ENCODE data around the gene CCR6. TPM values are rescaled to one million over a fixed set of nuclear protein-coding genes. Genes with fewer than 3 reads are reported as not detected.

The CCR6 gene
- total and polyA plus RNA-seq, 2 of the 13 experiments (the other 11 are each of a cell fraction or from before 2014, with no cell fraction given) = 4.5 to 8.7 TPM

GRCh38 chr6:167090171-167090570, 32.7 kb upstream of the CCR6 start:
- 78% methylated on average over 4 of the region's 4 CpGs for WGBS (ENCODE audit: low lambda C conversion rate)

More at GRCh38 chr6:167090171-167090570, 32.7 kb upstream of the CCR6 start:
- ChIA-PET POLR2A (no interaction called here), CTCF (ENCODE audit: low intra/inter-chr PET ratio, low total read pairs) (no interaction called here)
- Histone ChIP-seq H3K9me3 (ENCODE audit: low read length) (peaks cover 16% of the 10 kb centered on the region; the same call in 1 of the 2 replicates), H3K4me2 (ENCODE audit: low read depth, low read length) (no peak overlapping the region), H3K27ac (ENCODE audit: extremely low read length, insufficient read depth, low read length) (no peak overlapping the region), H3K79me2 (ENCODE audit: insufficient read depth, low read length) (no peaks in the 10 kb centered on the region), H3K4me1 (ENCODE audit: insufficient read depth, low read length) (peaks cover 11% of the 10 kb centered on the region), H3K27me3 (ENCODE audit: control insufficient read depth in 1 of 2, insufficient read depth in 2 of 2, low read length in 2 of 2) (peaks cover 3 to 14% of the 10 kb centered on the region in 2 experiments; a peak in 4 of 5 replicates), H3K4me3 (replicated peaks in 1 of 3; ENCODE audit: insufficient read depth in 1 of 3, low read depth in 2 of 3, low read length in 3 of 3) (no peak overlapping the region), H3K9ac (ENCODE audit: insufficient read depth, low read depth, low read length) (no peak overlapping the region), H2AFZ (ENCODE audit: low read length) (no peak overlapping the region), H3K36me3 (replicated peaks in 1 of 2; ENCODE audit: control insufficient read depth in 1 of 2, insufficient read depth in 2 of 2, low read length in 2 of 2) (no peaks in the 10 kb centered on the region), H4K20me1 (ENCODE audit: insufficient read depth, low read length) (no peaks in the 10 kb centered on the region)
- ATAC-seq (no peak), FAIRE-seq (no peak), DNase-seq (ENCODE audit: low spot score) (no peak)
- no TSS peak for BruUV-seq (replicated peaks)
- intact Hi-C loops (cut with micrococcal nuclease; ENCODE audit: unreplicated experiment) = no loop called here
- in situ Hi-C loops (cut with HindIII; ENCODE audit: extremely low pct_ligation_motif_present, low pct_unique_long_range_greater_than_20kb) = no loop called here
- TF ChIP-seq TCF12 (IDR thresholded peaks at IDR 0.05) (no peak), TCF12 (CRISPR knock-in tag; IDR thresholded peaks at IDR 0.05) (no peak), ZFP36L1 (CRISPR knock-in tag; IDR thresholded peaks at IDR 0.05) (no peak), DBP (CRISPR knock-in tag; IDR thresholded peaks at IDR 0.05; ENCODE audit: not compliant biosample characterization) (no peak), CBX2 (IDR thresholded peaks at IDR 0.05; ENCODE audit: low read depth, low read length) (no peak), CBX2 (CRISPR knock-in tag; IDR thresholded peaks at IDR 0.05; ENCODE audit: low read depth) (no peak), CEBPZ (IDR thresholded peaks at IDR 0.05; ENCODE audit: low read length) (no peak), ARNTL (CRISPR knock-in tag; IDR thresholded peaks at IDR 0.05) (no peak), RBM22 (optimal IDR thresholded peaks at IDR 0.05; ENCODE audit: low read length) (no peak), THYN1 (CRISPR knock-in tag; IDR thresholded peaks at IDR 0.05; ENCODE audit: borderline replicate concordance, low read depth) (no peak), ATF7 (IDR thresholded peaks at IDR 0.05) (no peak), ATF7 (CRISPR knock-in tag; IDR thresholded peaks at IDR 0.05) (no peak)

Data from HepG2 (cell line).